Ovary (tissue), 9 donors: Measurements from ENCODE around the gene RGS4. TPM values are rescaled to one million over a fixed set of nuclear protein-coding genes. Genes with fewer than 3 reads are reported as not detected.

ENCODE experiments used
- DNase-seq, 5 donors: peaks; one replicate each; pipeline ENCODE4 v3.0.0-alpha.2; 2019 to 2020
- H3K27ac ChIP-seq, 2 donors: fragments of 200-600 bp; one replicate each; pipeline versions ENCODE4 v1.5.1 to v1.8.0; 2019 to 2022
- H3K27me3 ChIP-seq: fragments of 200-600 bp; one replicate; pipeline ENCODE4 v1.8.0; 2022
- H3K36me3 ChIP-seq: fragments of 200-600 bp; sonication (generic); one replicate; pipeline ENCODE4 v1.5.1; 2019
- H3K4me1 ChIP-seq: one replicate; pipeline ENCODE4 v1.8.1; 2013; ENCODE audit warnings: mild to moderate bottlenecking, moderate library complexity; ENCODE audit not compliant: insufficient read depth
- H3K4me3 ChIP-seq: fragments of 200-600 bp; sonication (generic); one replicate; pipeline ENCODE4 v1.5.1; 2017
- H3K9me3 ChIP-seq, 2 donors: fragments of 200-600 bp in 1 of 2; sonication (generic) in 1 of 2; one replicate each; pipeline versions ENCODE4 v1.5.1 to v1.8.1; 2013 to 2019; ENCODE audit warnings: mild to moderate bottlenecking in 1 of 2, moderate library complexity in 1 of 2
- CTCF ChIP-seq, 3 donors: fragments of 450-650 bp in 2 of 3; fragments of 200-600 bp in 1 of 3; IDR thresholded peaks; one replicate each; pipeline versions ENCODE4 v1.5.1 to v1.8.0; 2016 to 2022; ENCODE audit warnings: antibody characterized with exemption in 3 of 3, mild to moderate bottlenecking in 1 of 3
- EP300 ChIP-seq: sonication (generic); formaldehyde crosslinking; IDR thresholded peaks from one replicate; pipeline ENCODE4 v1.6.1; 2017; ENCODE audit warnings: antibody characterized with exemption
- POLR2A ChIP-seq: fragments of 450-650 bp; IDR thresholded peaks from one replicate; pipeline ENCODE4 v1.6.1; 2017; ENCODE audit warnings: antibody characterized with exemption, mild to moderate bottlenecking, moderate library complexity
- WGBS, 3 donors: extraction: QIAGEN DNeasy Blood & Tissue Kit in 1 of 3; methylation state at CpG; one replicate each; pipeline versions ENCODE4 v1.1.5 to v1.1.7; 2013 to 2017; 5-methylcytosine and 5-hydroxymethylcytosine counted together
- intact Hi-C, 4 donors: fragments of 100-400 bp; cut with DNase I; formaldehyde crosslinking; loops; one replicate each; pipeline versions ENCODE4 v1.11.0 to v1.15.1; 2022 to 2023
- polyA plus RNA-seq, 2 donors: library from polyadenylated mRNA; stranded (reverse); fragments of 200-250 nt in 1 of 2; fragments of 350-450 nt in 1 of 2; fragmentation: Illumina TruSeq in 1 of 2; extraction: RNeasy Lipid Tissue Mini Kit (QIAGEN cat#74804) in 1 of 2; gene quantifications; one replicate each; pipeline ENCODE4 v1.2.3, GENCODE V29; 2013 to 2014
- total RNA-seq, 7 donors: library from RNA; depleted of rRNA in 2 of 7; stranded (reverse); fragments of >200 nt in 2 of 7; fragmentation: NEBNext Ultra II Directional in 3 of 7; extraction: Animal tissue kit (Norgen Biotek cat#: 25700) in 3 of 7; gene quantifications; one replicate each; pipeline versions ENCODE4 v1.1.0 to v1.2.4, GENCODE V29; 2016 to 2023
- donor health status: DM: no; HTN: no; CAD: no; lungs with moderate emphysema.
- donor health status: DM: no; HTN: no; CAD: no.
- donor health status: Bipolar disorder and iron deficiency.
- donor health status: DM: yes; HTN: yes; CAD: no.
- donor health status: DM: no; HTN: no; CAD: no.
- donor health status: DM: yes; HTN: yes; CAD: no.

The RGS4 gene
- total and polyA plus RNA-seq, 9 donors: 0.20 to 66.7 (median 2.9) TPM

GRCh38 chr1:163115887-163116286 is 46.7 kb downstream of the RGS4 start:
- no peak for DNase-seq
- Histone ChIP-seq H3K4me1 (no peaks in the 10 kb centered on the region), H3K9me3 (no peaks in the 10 kb centered on the region), H3K4me3 (no peak overlapping the region), H3K36me3 (no peaks in the 10 kb centered on the region), H3K27me3 (no peaks in the 10 kb centered on the region), H3K27ac (no peak overlapping the region)
- no peak for TF ChIP-seq EP300
- no peak for TF ChIP-seq CTCF (IDR thresholded peaks at IDR 0.05)
- TF ChIP-seq POLR2A: no peak
- intact Hi-C loops: no loop called here
- WGBS, 3 donors: 75 to 94% (median 76%) methylated on average over 1 of the region's 1 CpG

GRCh38 chr1:163119707-163120106 is 50.5 kb downstream of the RGS4 start:
- Histone ChIP-seq H3K27me3 (no peaks in the 10 kb centered on the region), H3K27ac (no peak overlapping the region), H3K4me1 (no peaks in the 10 kb centered on the region), H3K4me3 (no peak overlapping the region), H3K36me3 (no peaks in the 10 kb centered on the region), H3K9me3 (no peaks in the 10 kb centered on the region)
- DNase-seq: no peak
- TF ChIP-seq EP300: no peak
- no peak for TF ChIP-seq CTCF (IDR thresholded peaks at IDR 0.05)
- no peak for TF ChIP-seq POLR2A
- intact Hi-C loops: no loop called here

GRCh38 chr1:163120372-163120771 is 51.2 kb downstream of the RGS4 start:
- WGBS, 3 donors: 36 to 61% (median 53%) methylated on average over 1 of the region's 1 CpG
- Histone ChIP-seq H3K36me3 (no peaks in the 10 kb centered on the region), H3K4me1 (no peaks in the 10 kb centered on the region), H3K9me3 (no peaks in the 10 kb centered on the region), H3K27me3 (no peaks in the 10 kb centered on the region), H3K4me3 (no peak overlapping the region), H3K27ac (no peak overlapping the region)
- no peak for DNase-seq
- intact Hi-C loops: no loop called here
- TF ChIP-seq POLR2A (no peak), CTCF (IDR thresholded peaks at IDR 0.05) (no peak), EP300 (no peak)

- DNase-seq: no peak
- Histone ChIP-seq H3K4me1 (no peaks in the 10 kb centered on the region), H3K27me3 (no peaks in the 10 kb centered on the region), H3K9me3 (no peaks in the 10 kb centered on the region), H3K4me3 (no peak overlapping the region), H3K36me3 (no peaks in the 10 kb centered on the region), H3K27ac (no peak overlapping the region)
- WGBS, 3 donors: 78 to 80% (median 79%) methylated on average over 4 of the region's 4 CpGs
- TF ChIP-seq POLR2A (no peak), EP300 (no peak), CTCF (IDR thresholded peaks at IDR 0.05) (no peak)
- intact Hi-C loops: no loop called here
Measured at GRCh38 chr1:163124812-163125211, 55.7 kb downstream of the RGS4 start.

Other genes with a start within 250 kb of the RGS4 start
- gene CCDC190, start 208.2 kb upstream of the RGS4 start, total RNA-seq: not detected
- gene CCDC190, start 208.2 kb upstream of the RGS4 start, polyA plus RNA-seq: under 1 TPM in 1 of 2 donors, not detected in 1; 0.43 TPM
- 10 to 100 TPM; 12.2 to 60.0 (median 44.2) TPM for gene RGS5, start 133.6 kb downstream of the RGS4 start, total RNA-seq
- 100 to 1,000 TPM in 1 of 2 donors, 10 to 100 TPM in 1; 41.0 to 157 TPM for gene RGS5, start 133.6 kb downstream of the RGS4 start, polyA plus RNA-seq